KOPT-K1 (cell line): ENCODE data around the gene CCL16.
"Not testable (repeated sequence)": the region's sequence is repeated elsewhere in the genome, so short reads cannot be mapped to it uniquely, and the experiment has no call there.

Experiments
- H3K27ac ChIP-seq: fragments of 200-600 bp; sonication (generic); 2 replicates; pipeline ENCODE4 v1.5.1; 2016; ENCODE audit warnings: antibody characterized with exemption, mild to moderate bottlenecking, low read depth, low read length; ENCODE audit not compliant: poor library complexity, severe bottlenecking
- H3K36me3 ChIP-seq: fragments of 200-600 bp; sonication (generic); 2 replicates; pipeline ENCODE4 v1.5.1; 2017; ENCODE audit warnings: antibody characterized with exemption, mild to moderate bottlenecking, low read length, moderate library complexity; ENCODE audit not compliant: insufficient read depth
- H3K9me3 ChIP-seq: fragments of 200-600 bp; sonication (generic); 2 replicates; pipeline ENCODE4 v1.5.1; 2017; ENCODE audit warnings: antibody characterized with exemption, low read length, mild to moderate bottlenecking; ENCODE audit not compliant: insufficient read depth, poor library complexity, severe bottlenecking

Gene CCL16

GRCh38 chr17:35981246-35981645 is at the start of gene CCL16:
CCL16 (minus strand) TSS chr17:35981497; CDS start chr17:35981420, 77 bp downstream.
- no peaks in the 10 kb centered on the region for H3K36me3 ChIP-seq
- H3K9me3 ChIP-seq = no peaks in the 10 kb centered on the region
- no peak within 1 kb of the TSS for H3K27ac ChIP-seq

GRCh38 chr17:36030956-36031355 is 49.7 kb upstream of the CCL16 start:
- no peaks in the 10 kb centered on the region for H3K9me3 ChIP-seq
- H3K36me3 ChIP-seq = no peaks in the 10 kb centered on the region
- H3K27ac ChIP-seq = no peak overlapping the region

- Histone ChIP-seq H3K27ac (no peak overlapping the region), H3K36me3 (no peaks in the 10 kb centered on the region), H3K9me3 (no peaks in the 10 kb centered on the region)
Measured at GRCh38 chr17:36027761-36028160, 46.5 kb upstream of the CCL16 start.

GRCh38 chr17:36024106-36024869 is 43.0 kb upstream of the CCL16 start:
- no peaks in the 10 kb centered on the region for H3K9me3 ChIP-seq
- no peaks in the 10 kb centered on the region for H3K36me3 ChIP-seq
- no peak overlapping the region for H3K27ac ChIP-seq

- no peaks in the 10 kb centered on the region for H3K9me3 ChIP-seq
- H3K27ac ChIP-seq = no peak overlapping the region
- no peaks in the 10 kb centered on the region for H3K36me3 ChIP-seq
Measured at GRCh38 chr17:36019423-36019822, 38.1 kb upstream of the CCL16 start.

- H3K27ac ChIP-seq = no peak within 1 kb of the TSS
- no peaks in the 10 kb centered on the region for H3K9me3 ChIP-seq
- no peaks in the 10 kb centered on the region for H3K36me3 ChIP-seq
Measured at GRCh38 chr17:36017799-36018198, 36.5 kb upstream of the CCL16 start, which contains the start of gene CCL23. CCL23 (minus strand) TSS chr17:36017972; CDS start chr17:36017897, 75 bp downstream.

- H3K36me3 ChIP-seq = no peaks in the 10 kb centered on the region
- H3K9me3 ChIP-seq = no peaks in the 10 kb centered on the region
- H3K27ac ChIP-seq = no peak overlapping the region
Measured at GRCh38 chr17:36016555-36016954, 35.3 kb upstream of the CCL16 start.

GRCh38 chr17:36015895-36016294 is 34.6 kb upstream of the CCL16 start:
- H3K27ac ChIP-seq, H3K9me3 ChIP-seq, H3K36me3 ChIP-seq: not testable (repeated sequence)

GRCh38 chr17:36014946-36015345 is 33.6 kb upstream of the CCL16 start:
- Histone ChIP-seq H3K9me3 (peaks cover 2% of the 10 kb centered on the region), H3K27ac (no peak overlapping the region), H3K36me3 (no peaks in the 10 kb centered on the region)

- Histone ChIP-seq H3K36me3 (no peaks in the 10 kb centered on the region), H3K27ac (no peak overlapping the region), H3K9me3 (peaks cover 19% of the 10 kb centered on the region)
Measured at GRCh38 chr17:36011201-36011600, 29.9 kb upstream of the CCL16 start.

GRCh38 chr17:36008998-36009665 is 27.8 kb upstream of the CCL16 start:
- H3K9me3 ChIP-seq = peaks cover 19% of the 10 kb centered on the region
- H3K27ac ChIP-seq = no peak overlapping the region
- no peaks in the 10 kb centered on the region for H3K36me3 ChIP-seq

GRCh38 chr17:36004594-36005108 is 23.4 kb upstream of the CCL16 start:
- H3K9me3 ChIP-seq = peaks cover 15% of the 10 kb centered on the region
- H3K27ac ChIP-seq = no peak overlapping the region
- no peaks in the 10 kb centered on the region for H3K36me3 ChIP-seq

GRCh38 chr17:36002631-36003030 is 21.3 kb upstream of the CCL16 start:
- H3K36me3 ChIP-seq = no peaks in the 10 kb centered on the region
- H3K27ac ChIP-seq = no peak overlapping the region
- H3K9me3 ChIP-seq = no peaks in the 10 kb centered on the region

- Histone ChIP-seq H3K9me3 (no peaks in the 10 kb centered on the region), H3K27ac (no peak overlapping the region), H3K36me3 (no peaks in the 10 kb centered on the region)
Measured at GRCh38 chr17:36001862-36002603, 20.7 kb upstream of the CCL16 start.

GRCh38 chr17:36001110-36001771 is 19.9 kb upstream of the CCL16 start, which contains the start of gene CCL15:
CCL15 (minus strand) TSS chr17:36001553; CDS start chr17:36001492, 61 bp downstream.
- no peaks in the 10 kb centered on the region for H3K9me3 ChIP-seq
- H3K27ac ChIP-seq = no peak within 1 kb of the TSS
- no peaks in the 10 kb centered on the region for H3K36me3 ChIP-seq
